ENCODE measurements around the gene YPEL3.
"Not testable (repeated sequence)": the region's sequence is repeated elsewhere in the genome, so short reads cannot be mapped to it uniquely, and the experiment has no call there.

The YPEL3 gene

DNA sequence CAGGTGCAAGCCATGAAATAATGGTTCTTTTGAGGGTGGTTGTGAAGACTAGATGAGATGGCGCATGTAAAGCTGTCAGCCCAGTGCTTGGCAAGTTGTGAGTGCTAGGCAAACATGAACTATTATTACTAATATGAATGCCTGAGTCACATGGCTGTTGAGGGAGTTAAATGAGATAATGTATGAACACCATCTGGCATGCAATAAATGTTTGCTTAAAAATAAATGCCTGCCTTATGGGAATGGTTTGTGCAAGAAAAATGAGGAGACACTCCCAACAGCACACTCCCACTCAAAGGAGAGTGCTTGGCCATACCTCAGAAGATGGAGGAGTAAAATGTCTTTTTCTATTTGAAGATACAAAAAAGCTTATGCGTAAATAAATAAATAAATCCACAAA, 23.4 kb upstream of the YPEL3 start:
- TF ChIP-seq POLR2A (IDR thresholded peaks at IDR 0.05; ENCODE audit: low read depth, low read length) (no peak), PAX5 (IDR thresholded peaks at IDR 0.05; ENCODE audit: insufficient read depth, low read length, severe bottlenecking) (no peak), POLR2AphosphoS5 (IDR thresholded peaks at IDR 0.05; ENCODE audit: low read depth, low read length) (no peak), SPI1 (IDR thresholded peaks at IDR 0.05; ENCODE audit: low read depth, low read length) (no peak), POU2F2 (IDR thresholded peaks at IDR 0.05; ENCODE audit: low read depth, low read length) (no peak), TAF1 (IDR thresholded peaks at IDR 0.05; ENCODE audit: low read depth, low read length) (no peak)
- DNase-seq (ENCODE audit: insufficient read length, low spot score) (no peak), FAIRE-seq (no peak)

DNA sequence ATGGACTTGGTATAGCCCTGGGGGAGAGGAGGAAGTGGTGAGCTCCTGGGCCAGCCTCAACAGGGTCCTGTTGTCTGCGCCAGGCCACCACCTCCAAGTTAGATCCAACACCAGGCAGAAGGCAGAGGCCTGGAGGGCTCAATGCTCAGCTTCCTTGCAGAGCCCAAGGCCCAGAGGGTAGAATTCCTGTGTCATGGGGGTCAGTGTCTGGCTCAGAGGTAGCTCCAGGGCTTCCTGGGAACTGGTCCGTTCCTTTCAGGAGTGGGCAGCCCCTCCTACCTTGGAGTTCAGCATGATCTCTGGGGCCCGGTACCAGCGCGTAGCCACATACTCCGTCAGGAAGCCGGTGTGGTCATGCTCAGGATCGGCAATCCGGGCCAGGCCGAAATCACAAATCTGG, 21.8 kb upstream of the YPEL3 start:
- DNase-seq (ENCODE audit: insufficient read length, low spot score) (no peak), FAIRE-seq (no peak)
- TF ChIP-seq SPI1 (IDR thresholded peaks at IDR 0.05; ENCODE audit: low read depth, low read length) (no peak), TAF1 (IDR thresholded peaks at IDR 0.05; ENCODE audit: low read depth, low read length) (no peak), PAX5 (IDR thresholded peaks at IDR 0.05; ENCODE audit: insufficient read depth, low read length, severe bottlenecking) (no peak), POU2F2 (IDR thresholded peaks at IDR 0.05; ENCODE audit: low read depth, low read length) (no peak), POLR2A (IDR thresholded peaks at IDR 0.05; ENCODE audit: low read depth, low read length) (no peak), POLR2AphosphoS5 (IDR thresholded peaks at IDR 0.05; ENCODE audit: low read depth, low read length) (no peak)

DNA sequence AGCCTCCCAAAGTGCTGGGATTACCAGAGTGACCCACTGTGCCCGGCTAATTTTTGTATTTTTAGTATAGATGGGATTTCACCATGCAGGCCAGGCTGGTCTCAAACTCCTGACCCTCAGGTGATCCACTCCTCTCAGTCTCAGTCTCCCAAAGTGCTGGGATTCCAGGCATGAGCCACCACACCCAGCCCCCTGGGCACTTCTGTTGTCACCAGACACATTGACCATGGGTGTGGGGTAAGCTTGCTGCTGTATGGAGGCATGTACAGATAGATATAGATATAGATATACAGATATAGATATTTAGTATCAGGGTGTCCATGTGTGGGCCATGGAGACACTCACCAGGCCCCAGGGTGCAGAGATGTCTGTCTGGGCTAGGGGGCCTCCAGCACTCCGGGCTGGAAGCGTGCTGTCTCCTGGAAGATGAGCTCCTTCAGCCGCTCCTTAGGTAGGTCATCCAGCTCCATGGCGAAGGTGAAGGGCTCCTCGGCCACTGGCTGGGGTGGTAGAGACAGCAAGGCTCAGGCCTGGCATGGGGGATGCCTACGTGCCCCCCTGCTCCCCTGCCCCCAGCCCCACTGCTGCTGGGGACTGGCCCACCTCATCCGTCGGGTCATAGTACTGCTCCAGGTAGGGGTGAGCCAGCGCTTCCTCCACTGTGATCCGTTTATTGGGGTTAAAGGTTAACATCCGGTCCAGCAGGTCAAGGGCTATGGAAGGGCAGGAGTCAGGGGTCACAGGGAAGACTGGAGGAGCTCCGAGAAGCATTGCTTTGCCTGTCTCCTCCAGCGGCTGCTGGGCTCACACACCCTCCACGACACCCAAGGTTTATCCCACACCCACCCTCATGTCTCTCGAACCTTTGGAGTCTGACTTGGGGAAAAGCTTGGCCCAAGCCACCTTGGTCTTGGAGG, 20.5 kb upstream of the YPEL3 start:
- DNase-seq (ENCODE audit: insufficient read length, low spot score) (no peak), FAIRE-seq (no peak)
- TF ChIP-seq SPI1 (IDR thresholded peaks at IDR 0.05; ENCODE audit: low read depth, low read length) (no peak), POLR2AphosphoS5 (IDR thresholded peaks at IDR 0.05; ENCODE audit: low read depth, low read length) (no peak), TAF1 (IDR thresholded peaks at IDR 0.05; ENCODE audit: low read depth, low read length) (no peak), PAX5 (IDR thresholded peaks at IDR 0.05; ENCODE audit: insufficient read depth, low read length, severe bottlenecking) (no peak), POU2F2 (IDR thresholded peaks at IDR 0.05; ENCODE audit: low read depth, low read length) (no peak), POLR2A (IDR thresholded peaks at IDR 0.05; ENCODE audit: low read depth, low read length) (no peak)

DNA sequence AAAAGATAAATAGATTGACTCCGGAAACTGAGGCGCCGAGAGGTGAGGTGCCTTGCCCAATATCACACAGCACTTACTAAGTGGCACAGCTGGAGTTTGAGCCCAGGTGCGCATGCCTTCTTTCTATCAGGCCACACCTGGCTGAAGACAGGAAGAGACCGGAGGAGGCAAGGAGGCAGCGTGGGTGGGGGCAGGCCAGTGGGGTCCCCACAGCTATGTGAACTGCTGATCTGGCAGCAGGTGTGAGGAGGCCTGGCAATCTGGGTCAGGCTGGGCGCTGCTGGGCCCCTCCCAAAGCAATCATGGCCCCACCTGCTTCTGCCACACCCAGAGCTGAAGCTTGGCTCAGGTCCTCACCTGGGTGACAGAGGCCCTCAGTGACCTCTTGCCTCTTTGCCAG, 19.2 kb upstream of the YPEL3 start:
- FAIRE-seq (no peak), DNase-seq (ENCODE audit: insufficient read length, low spot score) (no peak)
- TF ChIP-seq POU2F2 (IDR thresholded peaks at IDR 0.05; ENCODE audit: low read depth, low read length) = no peak

DNA sequence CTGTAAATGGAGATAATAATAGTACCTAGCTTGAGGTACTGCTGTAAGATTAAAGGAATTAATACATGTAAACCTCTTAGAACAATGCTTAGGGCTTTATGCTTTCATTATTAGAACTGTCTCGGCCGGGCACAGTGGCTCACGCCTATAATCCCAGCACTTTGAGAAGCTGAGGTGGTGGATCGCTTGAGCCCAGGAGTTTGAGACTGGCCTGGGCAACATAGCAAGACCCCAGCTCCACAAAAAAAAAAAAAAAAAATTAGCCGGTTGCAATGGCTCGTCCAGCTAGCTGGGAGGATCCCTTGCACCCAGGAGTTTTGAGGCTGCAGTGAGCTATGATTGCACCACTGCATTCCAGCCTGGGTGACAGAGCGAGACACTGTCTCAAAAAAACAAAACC, 18.8 kb upstream of the YPEL3 start:
- not testable (repeated sequence) for DNase-seq (ENCODE audit: insufficient read length, low spot score); FAIRE-seq

DNA sequence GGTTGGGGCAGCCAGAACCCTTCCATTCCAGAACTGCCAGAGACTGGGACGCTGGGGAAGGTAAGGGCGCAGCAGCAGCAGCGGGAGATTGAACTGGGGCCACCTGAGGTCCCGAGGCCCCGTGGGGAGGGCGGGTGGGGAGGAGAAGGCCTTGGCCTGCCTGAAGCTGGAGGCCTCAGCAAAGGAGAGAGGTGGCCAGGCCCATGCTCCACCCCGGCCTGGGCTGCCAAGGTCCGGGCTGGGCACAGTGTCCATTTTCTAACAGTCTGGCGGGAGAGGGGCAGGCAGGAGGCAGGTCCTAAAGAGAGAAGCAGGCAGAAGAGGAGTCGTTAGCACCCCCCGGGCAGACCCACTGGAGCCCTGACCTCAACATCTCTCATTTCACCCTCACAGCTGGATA, 18.4 kb upstream of the YPEL3 start:
- no peak for FAIRE-seq
- no peak for DNase-seq (ENCODE audit: insufficient read length, low spot score)

DNA sequence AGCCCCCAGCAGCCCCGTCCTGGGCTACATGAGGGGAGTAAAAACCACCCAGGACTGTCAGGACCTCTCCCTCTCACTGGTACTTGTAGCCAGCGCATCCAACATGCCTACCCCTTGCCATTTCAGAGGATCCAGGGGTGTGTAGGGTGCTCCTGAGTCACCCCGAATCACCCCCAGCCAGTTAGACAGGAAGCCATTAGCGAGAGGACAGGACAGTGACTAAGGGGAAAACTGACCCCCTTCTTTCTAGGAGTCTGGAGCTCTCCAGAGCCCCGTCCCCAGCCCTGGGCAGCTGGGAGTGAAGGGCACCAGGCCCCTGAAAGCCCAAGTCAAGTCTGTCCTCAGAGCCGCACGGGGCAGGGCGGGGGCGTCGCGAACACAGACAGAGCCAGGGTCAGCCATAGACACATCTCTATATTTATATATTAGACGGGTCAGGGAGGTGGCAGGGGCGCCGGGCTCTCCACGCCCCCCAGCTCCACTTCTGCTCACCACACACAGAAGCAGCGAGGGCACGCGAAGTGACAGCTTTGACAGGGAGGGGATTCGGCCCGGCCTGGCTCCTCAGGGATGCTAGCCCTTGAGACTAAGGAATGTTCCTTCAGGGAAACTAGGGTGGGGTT, 17.8 kb upstream of the YPEL3 start:
- TF ChIP-seq SPI1 (IDR thresholded peaks at IDR 0.05; ENCODE audit: low read depth, low read length) = no peak
- no peak for TF ChIP-seq POLR2AphosphoS5 (IDR thresholded peaks at IDR 0.05; ENCODE audit: low read depth, low read length)
- FAIRE-seq (no peak), DNase-seq (ENCODE audit: insufficient read length, low spot score) (no peak)

More for the DNA sequence above, 18.4 kb upstream of the YPEL3 start:
- TF ChIP-seq TAF1 (IDR thresholded peaks at IDR 0.05; ENCODE audit: low read depth, low read length) (no peak), SPI1 (IDR thresholded peaks at IDR 0.05; ENCODE audit: low read depth, low read length) (no peak)

DNA sequence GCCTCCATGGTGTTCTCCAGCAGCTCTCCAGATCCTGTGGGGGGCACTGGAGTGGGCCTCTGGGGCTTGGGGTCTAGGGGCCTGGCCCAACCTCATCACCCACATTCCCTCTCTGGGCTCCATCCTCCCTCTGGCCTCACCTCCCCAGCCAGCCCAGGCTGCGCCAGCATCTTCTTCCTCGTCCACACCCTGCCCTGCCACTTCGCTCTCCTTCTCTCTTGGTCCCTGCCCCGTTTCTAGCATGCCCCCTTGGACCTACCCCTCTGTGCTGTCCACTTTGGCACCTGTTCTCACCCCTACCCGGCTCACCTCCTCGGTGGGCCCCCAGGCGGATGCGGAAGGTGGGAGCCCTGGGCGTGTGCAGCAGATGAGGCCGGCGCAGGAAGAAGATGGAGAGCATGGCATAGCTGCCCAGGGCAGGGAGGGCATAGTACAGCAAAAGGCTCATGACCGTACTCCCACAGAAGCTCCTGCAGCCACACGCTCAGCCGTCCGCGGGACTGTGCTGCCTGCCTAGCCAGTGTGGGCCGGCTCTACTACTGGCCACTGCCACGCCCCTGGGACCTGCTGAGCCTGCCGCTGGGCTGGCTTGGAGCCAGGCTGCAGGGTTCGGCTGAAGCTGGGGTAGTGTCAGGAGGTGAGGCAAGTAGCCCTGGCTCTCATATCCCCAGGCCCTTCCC, 17.2 kb upstream of the YPEL3 start, which contains the start of gene GDPD3:
GDPD3 (minus strand) TSS at position 507 of the 680 bp plus-strand sequence; CDS start at position 448, 59 bp downstream.
- TF ChIP-seq POU2F2 (IDR thresholded peaks at IDR 0.05; ENCODE audit: low read depth, low read length) (no peak), TAF1 (IDR thresholded peaks at IDR 0.05; ENCODE audit: low read depth, low read length) (no peak), SPI1 (IDR thresholded peaks at IDR 0.05; ENCODE audit: low read depth, low read length) (no peak), PAX5 (IDR thresholded peaks at IDR 0.05; ENCODE audit: insufficient read depth, low read length, severe bottlenecking) (no peak), POLR2AphosphoS5 (IDR thresholded peaks at IDR 0.05; ENCODE audit: low read depth, low read length) (no peak), POLR2A (IDR thresholded peaks at IDR 0.05; ENCODE audit: low read depth, low read length) (no peak)
- FAIRE-seq (no peak), DNase-seq (ENCODE audit: insufficient read length, low spot score) (no peak)

DNA sequence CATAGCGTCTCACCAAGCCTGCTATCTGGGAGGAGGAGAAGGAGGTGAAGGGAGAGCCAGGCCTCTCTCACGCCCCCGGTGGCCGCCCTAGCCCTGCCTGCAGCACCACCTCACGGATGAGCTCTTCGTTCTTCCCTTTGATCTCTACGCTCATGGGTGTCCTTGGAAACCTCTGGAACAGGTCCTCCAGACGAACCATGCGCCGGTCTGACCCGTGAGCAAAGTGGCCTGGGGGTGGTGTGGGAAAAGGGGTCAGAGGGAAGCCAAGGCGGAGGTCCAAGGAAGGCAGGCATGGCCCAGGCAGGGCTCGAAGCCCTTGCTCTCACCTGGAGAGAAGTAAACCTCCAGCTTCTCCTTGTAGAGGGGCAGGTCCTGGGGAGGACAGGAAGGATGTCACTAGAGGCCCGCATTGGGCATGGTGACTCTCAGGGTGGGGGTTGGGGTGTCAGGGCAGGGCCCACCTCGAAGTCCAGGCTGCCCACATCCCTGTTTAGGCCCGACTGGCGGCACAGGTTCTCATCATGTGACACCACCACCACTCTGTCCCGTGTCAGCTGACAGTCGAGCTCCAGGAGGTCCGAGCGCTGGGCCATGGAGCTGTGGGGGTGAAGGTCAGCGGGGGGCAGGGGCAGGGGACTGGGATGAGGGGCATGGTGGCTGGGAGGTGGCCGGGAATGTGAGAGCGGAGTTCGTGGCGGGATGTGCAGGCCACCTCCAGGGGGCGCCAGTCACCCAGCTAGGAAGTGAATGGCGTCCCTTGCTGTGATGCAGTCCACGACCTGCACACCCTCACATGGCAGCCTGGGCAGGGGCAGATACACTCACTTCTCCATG, 16.4 kb upstream of the YPEL3 start:
- TF ChIP-seq TAF1 (IDR thresholded peaks at IDR 0.05; ENCODE audit: low read depth, low read length) = no peak
- TF ChIP-seq POU2F2 (IDR thresholded peaks at IDR 0.05; ENCODE audit: low read depth, low read length) = no peak
- no peak for TF ChIP-seq POLR2AphosphoS5 (IDR thresholded peaks at IDR 0.05; ENCODE audit: low read depth, low read length)
- no peak for TF ChIP-seq PAX5 (IDR thresholded peaks at IDR 0.05; ENCODE audit: insufficient read depth, low read length, severe bottlenecking)
- TF ChIP-seq SPI1 (IDR thresholded peaks at IDR 0.05; ENCODE audit: low read depth, low read length) = no peak
- TF ChIP-seq POLR2A (IDR thresholded peaks at IDR 0.05; ENCODE audit: low read depth, low read length) = no peak
- no peak for DNase-seq (ENCODE audit: insufficient read length, low spot score)
- FAIRE-seq = no peak

Data from GM12891 (cell line).